ENCODE measurements around the gene PRPSAP2. TPM values are rescaled to one million over a fixed set of nuclear protein-coding genes. Genes with fewer than 3 reads are reported as not detected.
A peak's percentile ranks its signal among the peaks of the same experiment; 100 is the strongest.
"Not testable (repeated sequence)": the region's sequence is repeated elsewhere in the genome, so short reads cannot be mapped to it uniquely, and the experiment has no call there.

Gene PRPSAP2
- total RNA-seq, 1 donor from 2014 or later, result 23.6 TPM

DNA sequence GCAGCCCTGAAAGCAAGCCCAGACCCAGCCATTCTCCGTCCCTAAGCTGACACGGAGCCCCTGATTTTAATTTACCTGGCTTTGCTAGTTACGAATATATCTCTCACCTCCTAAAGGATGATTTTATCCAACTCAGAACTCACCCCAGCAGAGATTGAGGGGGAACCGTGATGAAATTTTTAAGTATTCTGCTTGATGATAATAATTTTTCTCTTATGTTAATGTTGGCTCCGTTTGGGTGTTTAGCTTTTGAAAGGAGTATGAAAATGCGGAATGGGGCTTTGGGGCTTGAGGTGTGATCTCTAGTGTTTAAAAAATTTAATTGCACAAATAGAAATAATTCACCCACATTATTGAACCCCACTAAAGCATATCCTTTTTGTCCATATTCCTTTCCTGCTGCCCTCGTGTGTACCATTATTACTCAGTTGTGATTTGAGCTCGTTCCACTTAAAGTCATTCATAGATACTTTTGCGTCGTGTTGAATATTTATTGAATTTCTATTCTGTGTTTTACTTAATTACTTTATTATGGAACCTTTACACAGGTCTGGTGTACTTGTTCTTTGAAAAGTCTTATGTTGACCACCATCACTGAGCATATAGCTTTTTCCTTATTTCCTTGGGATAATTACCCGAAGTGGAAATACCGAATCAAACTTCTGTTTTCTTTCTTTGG lies 775 bp downstream of the PRPSAP2 start:
- TF ChIP-seq CTCF (IDR thresholded peaks at IDR 0.05), result no peak
- ATAC-seq (no peak), DNase-seq (no peak)
- Histone ChIP-seq H3K27me3 (ENCODE audit: low read depth) (no peaks in the 10 kb centered on the region), H3K9me3 (no peaks in the 10 kb centered on the region), H3K27ac (peak overlapping the region; percentile 91), H3K4me3 (peak overlapping the region; percentile 85), H3K36me3 (no peaks in the 10 kb centered on the region), H3K4me1 (peaks cover 45% of the 10 kb centered on the region)
- intact Hi-C loops (cut with DNase I), result no loop called here

GRCh38 chr17:18859256-18859655 lies 1.3 kb downstream of the PRPSAP2 start:
- Histone ChIP-seq H3K9me3 (no peaks in the 10 kb centered on the region), H3K27me3 (ENCODE audit: low read depth) (no peaks in the 10 kb centered on the region), H3K27ac (no peak overlapping the region), H3K4me1 (peaks cover 45% of the 10 kb centered on the region), H3K36me3 (no peaks in the 10 kb centered on the region), H3K4me3 (peak overlapping the region; percentile 85)
- intact Hi-C loops (cut with DNase I), result no loop called here
- no peak for TF ChIP-seq CTCF (IDR thresholded peaks at IDR 0.05)
- ATAC-seq (no peak), DNase-seq (no peak)

DNA sequence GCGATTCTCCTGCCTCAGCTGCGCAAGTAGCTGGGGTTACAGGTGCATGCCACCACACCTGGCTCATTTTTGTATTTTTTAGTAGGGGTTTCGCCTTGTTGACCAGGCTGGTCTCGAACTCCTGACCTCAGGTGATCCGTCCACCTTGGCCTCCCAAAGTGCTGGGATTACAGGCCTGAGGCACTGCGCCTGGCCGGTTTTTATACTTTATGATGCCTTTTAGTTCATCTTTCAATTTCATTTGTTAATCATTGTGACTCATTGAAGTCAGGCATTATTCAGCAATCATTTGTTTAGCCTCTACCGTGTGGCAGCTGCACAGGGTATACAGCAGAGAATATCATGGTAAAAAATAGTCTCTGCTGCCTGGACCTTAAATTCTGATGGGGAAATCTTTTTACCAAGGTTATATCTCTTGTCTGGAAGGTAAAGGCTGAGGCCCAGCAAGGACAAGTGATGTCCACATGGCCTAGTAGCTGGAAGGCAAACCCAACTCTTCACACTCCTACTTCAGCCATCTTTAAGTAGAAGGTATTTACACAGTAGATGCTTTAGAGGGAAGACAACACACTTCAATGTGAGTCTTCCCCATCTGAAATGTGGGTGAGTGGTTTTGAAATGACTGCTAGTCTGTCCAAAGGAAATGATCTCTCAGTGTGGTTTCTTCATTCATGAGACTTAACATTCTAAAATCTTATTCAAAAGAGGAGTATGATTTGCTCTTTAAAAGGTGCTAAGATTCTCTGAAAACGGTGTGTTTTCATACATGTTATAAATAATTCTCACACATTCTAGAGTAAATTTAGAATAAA lies 2.4 kb downstream of the PRPSAP2 start:
- H3K27ac ChIP-seq, result no peak overlapping the region

DNA sequence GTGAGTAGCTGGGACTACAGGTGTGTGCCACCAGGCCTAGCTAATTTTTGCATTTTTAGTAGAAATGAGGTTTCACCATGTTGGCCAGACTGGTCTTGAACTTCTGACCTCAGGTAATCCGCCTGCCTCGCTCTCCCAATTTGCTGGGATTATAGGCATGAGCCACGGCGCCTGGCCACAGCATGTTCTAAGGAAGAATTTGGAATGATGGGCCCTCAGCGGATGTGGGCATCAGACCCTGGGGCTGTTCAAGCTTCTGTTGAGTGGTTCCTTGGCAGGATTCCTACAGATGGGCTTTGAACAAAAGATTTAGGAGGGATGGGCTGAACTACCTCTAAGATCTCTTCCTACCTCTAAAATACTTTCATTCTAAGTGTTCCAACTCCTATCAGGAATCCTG lies 4.1 kb downstream of the PRPSAP2 start:
- no peak for TF ChIP-seq CTCF (IDR thresholded peaks at IDR 0.05)
- Histone ChIP-seq H3K4me3 (no peak overlapping the region), H3K4me1 (peaks cover 26% of the 10 kb centered on the region), H3K27me3 (ENCODE audit: low read depth) (no peaks in the 10 kb centered on the region), H3K27ac (no peak overlapping the region), H3K9me3 (no peaks in the 10 kb centered on the region), H3K36me3 (peaks cover 10% of the 10 kb centered on the region)
- ATAC-seq, result no peak
- DNase-seq, result no peak
- intact Hi-C loops (cut with DNase I), result no loop called here

More for the DNA sequence above, 2.4 kb downstream of the PRPSAP2 start:
- intact Hi-C loops (cut with DNase I), result no loop called here
- Histone ChIP-seq H3K27me3 (ENCODE audit: low read depth) (no peaks in the 10 kb centered on the region), H3K9me3 (no peaks in the 10 kb centered on the region), H3K4me3 (no peak overlapping the region), H3K36me3 (no peaks in the 10 kb centered on the region), H3K4me1 (peaks cover 39% of the 10 kb centered on the region)
- ATAC-seq, result no peak
- DNase-seq, result no peak
- no peak for TF ChIP-seq CTCF (IDR thresholded peaks at IDR 0.05)

DNA sequence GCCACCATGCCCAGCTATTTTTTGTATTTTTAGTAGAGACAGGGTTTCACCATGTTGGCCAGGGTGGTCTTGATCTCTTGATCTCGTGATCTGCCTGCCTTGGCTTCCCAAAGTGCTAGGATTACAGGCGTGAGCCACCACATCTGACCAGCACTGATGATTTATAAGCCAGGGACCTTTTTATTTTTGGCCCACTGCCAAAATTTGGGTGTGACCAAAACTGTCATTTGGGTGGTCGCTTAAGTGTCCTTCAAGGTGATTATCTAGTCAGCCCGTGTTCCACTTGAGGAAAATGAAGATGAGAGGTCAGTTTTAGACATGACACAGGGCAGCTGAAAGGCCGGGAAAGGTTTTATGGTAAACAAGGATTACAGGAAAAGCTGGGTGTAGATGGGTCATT lies 7.1 kb downstream of the PRPSAP2 start:
- ATAC-seq; intact Hi-C loops (cut with DNase I); H3K9me3 ChIP-seq; H3K4me3 ChIP-seq; H3K27ac ChIP-seq; H3K27me3 ChIP-seq (ENCODE audit: low read depth); DNase-seq: not testable (repeated sequence)
- peaks cover 40% of the 10 kb centered on the region for H3K36me3 ChIP-seq
- peaks cover 10% of the 10 kb centered on the region for H3K4me1 ChIP-seq
